ENCODE results near the gene GOLM1. TPM values are rescaled to one million over a fixed set of nuclear protein-coding genes. Genes with fewer than 3 reads are reported as not detected.
"Not testable (repeated sequence)": the region's sequence is repeated elsewhere in the genome, so short reads cannot be mapped to it uniquely, and the experiment has no call there.

GOLM1 gene
- total RNA-seq, 1 donor from 2014 or later = 149 TPM

GRCh38 chr9:86061972-86062739, 37.2 kb downstream of the GOLM1 start:
- Mint-ChIP-seq H3K36me3 (peaks cover 18% of the 10 kb centered on the region), H3K27ac (no peak overlapping the region), H3K4me1 (ENCODE audit: unreplicated experiment) (peaks cover 6% of the 10 kb centered on the region), H3K4me3 (no peak overlapping the region), H3K27me3 (no peaks in the 10 kb centered on the region), H3K9me3 (no peaks in the 10 kb centered on the region)
- TF ChIP-seq, protein P1, sequence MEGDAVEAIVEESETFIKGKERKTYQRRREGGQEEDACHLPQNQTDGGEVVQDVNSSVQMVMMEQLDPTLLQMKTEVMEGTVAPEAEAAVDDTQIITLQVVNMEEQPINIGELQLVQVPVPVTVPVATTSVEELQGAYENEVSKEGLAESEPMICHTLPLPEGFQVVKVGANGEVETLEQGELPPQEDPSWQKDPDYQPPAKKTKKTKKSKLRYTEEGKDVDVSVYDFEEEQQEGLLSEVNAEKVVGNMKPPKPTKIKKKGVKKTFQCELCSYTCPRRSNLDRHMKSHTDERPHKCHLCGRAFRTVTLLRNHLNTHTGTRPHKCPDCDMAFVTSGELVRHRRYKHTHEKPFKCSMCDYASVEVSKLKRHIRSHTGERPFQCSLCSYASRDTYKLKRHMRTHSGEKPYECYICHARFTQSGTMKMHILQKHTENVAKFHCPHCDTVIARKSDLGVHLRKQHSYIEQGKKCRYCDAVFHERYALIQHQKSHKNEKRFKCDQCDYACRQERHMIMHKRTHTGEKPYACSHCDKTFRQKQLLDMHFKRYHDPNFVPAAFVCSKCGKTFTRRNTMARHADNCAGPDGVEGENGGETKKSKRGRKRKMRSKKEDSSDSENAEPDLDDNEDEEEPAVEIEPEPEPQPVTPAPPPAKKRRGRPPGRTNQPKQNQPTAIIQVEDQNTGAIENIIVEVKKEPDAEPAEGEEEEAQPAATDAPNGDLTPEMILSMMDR (conservative IDR thresholded peaks at IDR 0.05) = no peak
- DNase-seq (ENCODE audit: extremely low spot score, unreplicated experiment) = no peak

DNA sequence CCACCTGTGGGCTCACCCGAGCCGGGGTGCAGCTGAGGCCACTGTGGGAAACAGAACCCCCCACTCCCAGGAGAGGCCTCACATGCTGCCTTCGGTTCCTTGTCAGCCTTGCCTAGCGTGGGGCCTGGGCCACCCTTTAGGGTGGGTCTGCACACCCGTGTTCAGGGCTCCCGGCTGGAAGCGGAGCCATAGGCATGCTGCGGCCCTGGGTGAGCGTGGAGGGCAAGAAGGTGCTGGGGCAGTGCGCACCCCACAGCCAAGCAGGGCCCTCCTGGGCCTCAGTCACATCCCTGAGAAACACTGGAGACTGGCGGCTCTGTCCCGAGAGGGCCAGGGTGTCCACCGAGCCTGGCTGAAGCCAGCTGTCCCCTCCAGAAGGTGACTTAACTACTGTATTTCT, 41.9 kb downstream of the GOLM1 start:
- TF ChIP-seq, protein P1 (conservative IDR thresholded peaks at IDR 0.05) = no peak
- H3K4me3 Mint-ChIP-seq = no peak overlapping the region
- H3K4me1 Mint-ChIP-seq (ENCODE audit: unreplicated experiment) = no peaks in the 10 kb centered on the region
- H3K9me3 Mint-ChIP-seq = no peaks in the 10 kb centered on the region
- peaks cover 22% of the 10 kb centered on the region for H3K36me3 Mint-ChIP-seq
- DNase-seq (ENCODE audit: extremely low spot score, unreplicated experiment) = no peak
- no peak overlapping the region for H3K27ac Mint-ChIP-seq
- no peaks in the 10 kb centered on the region for H3K27me3 Mint-ChIP-seq

DNA sequence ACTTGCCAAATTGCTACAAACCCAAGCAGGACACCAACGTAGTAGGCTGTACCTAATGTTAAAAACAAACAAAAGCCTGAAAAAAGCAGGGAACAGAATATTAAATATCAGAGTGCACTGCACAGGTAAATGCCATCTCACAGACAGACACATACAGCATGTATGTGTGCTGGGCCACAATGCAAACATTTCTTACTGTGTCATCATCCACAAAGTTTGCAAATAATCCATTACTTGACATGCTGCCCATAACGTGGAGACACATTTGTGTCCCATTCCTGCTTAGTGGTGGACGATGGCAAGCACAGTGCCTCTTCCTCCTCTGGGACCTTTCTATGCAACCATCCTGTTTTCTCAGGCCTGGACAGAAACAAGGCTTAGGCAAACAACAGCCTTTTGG, 44.7 kb downstream of the GOLM1 start:
- H3K9me3 Mint-ChIP-seq = no peaks in the 10 kb centered on the region
- no peak overlapping the region for H3K4me3 Mint-ChIP-seq
- no peak overlapping the region for H3K27ac Mint-ChIP-seq
- H3K27me3 Mint-ChIP-seq = no peaks in the 10 kb centered on the region
- H3K36me3 Mint-ChIP-seq = peaks cover 39% of the 10 kb centered on the region
- no peak for DNase-seq (ENCODE audit: extremely low spot score, unreplicated experiment)
- no peaks in the 10 kb centered on the region for H3K4me1 Mint-ChIP-seq (ENCODE audit: unreplicated experiment)
- TF ChIP-seq, protein P1 (conservative IDR thresholded peaks at IDR 0.05) = no peak

DNA sequence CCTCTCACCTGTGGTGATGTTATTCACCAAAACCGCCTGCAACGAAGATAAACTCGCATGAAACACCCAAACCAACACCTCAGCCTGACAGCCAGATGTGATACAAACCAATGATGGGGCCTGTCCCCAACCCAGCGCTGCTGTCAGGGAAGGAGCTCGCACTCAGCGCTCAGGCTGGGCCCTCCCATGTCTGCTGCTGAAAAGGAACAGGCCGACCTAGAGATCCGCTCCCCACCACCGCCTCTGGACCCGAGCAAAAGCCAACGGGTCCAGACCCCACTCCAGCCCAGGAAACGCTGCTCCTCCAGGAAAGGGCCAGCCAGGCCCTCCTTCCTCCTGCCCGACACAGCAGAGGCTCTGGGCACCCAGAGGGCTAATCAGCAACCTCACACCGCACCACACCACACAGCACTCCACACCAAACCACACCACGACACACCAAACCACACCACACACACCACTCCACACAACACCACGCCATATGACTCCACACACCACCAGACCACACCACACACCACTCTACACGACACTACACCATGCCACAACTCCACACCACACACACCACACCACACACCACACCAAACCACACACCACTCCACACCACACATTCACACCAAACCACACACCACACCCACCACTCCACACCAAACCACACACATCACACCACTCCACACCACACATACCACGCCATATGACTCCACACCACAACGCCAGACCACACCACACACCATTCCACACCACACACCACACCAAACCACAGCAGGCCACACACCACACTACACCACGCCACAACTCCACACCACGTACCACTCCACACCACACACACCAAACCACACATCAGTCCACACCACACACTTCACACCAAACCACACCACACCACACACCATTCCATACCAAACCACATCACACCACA, 46.5 kb downstream of the GOLM1 start:
- Mint-ChIP-seq H3K4me1 (ENCODE audit: unreplicated experiment) (no peaks in the 10 kb centered on the region), H3K4me3 (no peak overlapping the region), H3K36me3 (peaks cover 32% of the 10 kb centered on the region), H3K27me3 (no peaks in the 10 kb centered on the region), H3K9me3 (no peaks in the 10 kb centered on the region), H3K27ac (no peak overlapping the region)
- peak; percentile 56 for DNase-seq (ENCODE audit: extremely low spot score, unreplicated experiment)
- TF ChIP-seq, protein P1 (conservative IDR thresholded peaks at IDR 0.05) = no peak

- not testable (repeated sequence) for H3K4me3 Mint-ChIP-seq; H3K9me3 Mint-ChIP-seq; H3K27me3 Mint-ChIP-seq; DNase-seq (ENCODE audit: extremely low spot score, unreplicated experiment); H3K4me1 Mint-ChIP-seq (ENCODE audit: unreplicated experiment); H3K27ac Mint-ChIP-seq
- peaks cover 44% of the 10 kb centered on the region for H3K36me3 Mint-ChIP-seq
These were observed 51.2 kb downstream of the GOLM1 start for GRCh38 chr9:86048018-86048742.
